Keratinocyte (primary cell): ENCODE results near the gene SH3RF2. TPM values are rescaled to one million over a fixed set of nuclear protein-coding genes. Genes with fewer than 3 reads are reported as not detected.
"Not testable (repeated sequence)": the region's sequence is repeated elsewhere in the genome, so short reads cannot be mapped to it uniquely, and the experiment has no call there.

Experiments
- DNase-seq: peaks from one replicate; pipeline ENCODE4 v3.0.0-alpha.2; 2011; ENCODE audit warnings: low read depth, missing footprints, low spot score
- FAIRE-seq: peaks from 2 replicates; lab custom pipeline; 2011; peaks lifted over from hg19 to GRCh38; lab: Jason Lieb, UNC
- H2AFZ ChIP-seq: 2 replicates; pipeline ENCODE4 v1.6.0; 2012; ENCODE audit warnings: low read length, control low read depth, inconsistent platforms; ENCODE audit not compliant: control insufficient read depth
- H3K27ac ChIP-seq: 2 replicates; pipeline ENCODE4 v1.5.1; 2011; ENCODE audit warnings: low read length; ENCODE audit not compliant: control insufficient read depth, insufficient read depth
- H3K27me3 ChIP-seq: 3 replicates; pipeline ENCODE4 v1.6.0; 2011; ENCODE audit warnings: low read length; ENCODE audit not compliant: control insufficient read depth, insufficient read depth; ENCODE audit errors: extremely low read depth
- H3K36me3 ChIP-seq, 2 experiments: 2 replicates in 1 of 2; 3 replicates in 1 of 2; pipeline ENCODE4 v1.5.1; 2011; ENCODE audit warnings: low read length in 2 of 2, mild to moderate bottlenecking in 1 of 2; ENCODE audit not compliant: control insufficient read depth in 2 of 2, insufficient read depth in 2 of 2; ENCODE audit errors: extremely low read depth in 1 of 2
- H3K4me1 ChIP-seq: 3 replicates; pipeline ENCODE4 v1.5.1; 2011; ENCODE audit warnings: low read length; ENCODE audit not compliant: control insufficient read depth, insufficient read depth; ENCODE audit errors: extremely low read depth
- H3K4me2 ChIP-seq: 3 replicates; pipeline ENCODE4 v1.6.0; 2011; ENCODE audit warnings: low read depth, low read length; ENCODE audit not compliant: control insufficient read depth, insufficient read depth; ENCODE audit errors: extremely low read depth
- H3K4me3 ChIP-seq, 3 experiments: fragments of 200-600 bp in 1 of 3; sonication (generic) in 1 of 3; 2 replicates in 2 of 3; 3 replicates in 1 of 3; pipeline ENCODE4 v1.5.1; 2011 to 2016; ENCODE audit warnings: low read length in 3 of 3, mild to moderate bottlenecking in 3 of 3, control low read depth in 2 of 3, inconsistent platforms in 1 of 3, low read depth in 1 of 3, mixed read lengths in 1 of 3, mixed run types in 1 of 3, moderate library complexity in 1 of 3; ENCODE audit not compliant: control insufficient read depth in 2 of 3, insufficient read depth in 2 of 3; ENCODE audit errors: extremely low read depth in 1 of 3
- H3K79me2 ChIP-seq: 2 replicates; pipeline ENCODE4 v1.6.0; 2012; ENCODE audit warnings: low read length; ENCODE audit not compliant: control insufficient read depth, insufficient read depth
- H3K9ac ChIP-seq: 3 replicates; pipeline ENCODE4 v1.6.0; 2011; ENCODE audit warnings: low read length; ENCODE audit not compliant: control insufficient read depth, insufficient read depth; ENCODE audit errors: extremely low read depth
- H3K9me1 ChIP-seq: 3 replicates; pipeline ENCODE4 v1.6.0; 2011; ENCODE audit warnings: low read length; ENCODE audit not compliant: control insufficient read depth, insufficient read depth; ENCODE audit errors: extremely low read depth
- H3K9me3 ChIP-seq: 2 replicates; pipeline ENCODE4 v1.5.1; 2012; ENCODE audit warnings: low read depth, low read length; ENCODE audit not compliant: control insufficient read depth
- H4K20me1 ChIP-seq: 3 replicates; pipeline ENCODE4 v1.6.0; 2011; ENCODE audit warnings: low read length; ENCODE audit not compliant: control insufficient read depth, insufficient read depth; ENCODE audit errors: extremely low read depth
- EZH2 ChIP-seq: IDR thresholded peaks from one replicate; pipeline ENCODE4 v1.6.1; 2012; ENCODE audit warnings: inconsistent platforms, mild to moderate bottlenecking, low read length, moderate library complexity
- dilution Hi-C: fragments of 300-500 bp; cut with MboI; formaldehyde crosslinking; loops from one replicate; pipeline ENCODE4 v1.7.0; 2020; ENCODE audit warnings: low sequenced_read_pairs; ENCODE audit not compliant: extremely low pct_ligation_motif_present
- polyA plus RNA-seq, 5 experiments: library from polyadenylated mRNA; depleted of rRNA in 3 of 5; stranded (reverse) in 3 of 5; stranded (forward) in 1 of 5; unstranded in 1 of 5; fragments of >200 nt; gene quantifications; 1 replicate in 1 of 5; 2 replicates in 3 of 5; 3 replicates in 1 of 5; pipeline versions ENCODE4 v1.2.1 to v1.2.3, GENCODE V29; 2011 to 2012; ENCODE audit warnings: missing spikeins in 2 of 5, low read depth in 1 of 5, low replicate concordance in 1 of 5
- TF ChIP-seq, protein P1 (sequence below), 3 experiments: IDR thresholded peaks in 1 of 3; conservative IDR thresholded peaks in 1 of 3; optimal IDR thresholded peaks in 1 of 3; 2 replicates in 2 of 3; 3 replicates in 1 of 3; pipeline versions ENCODE3 to v1.5.1; 2011; ENCODE audit warnings: low read length in 3 of 3, mild to moderate bottlenecking in 3 of 3, moderate library complexity in 2 of 3, control low read depth in 1 of 3, inconsistent platforms in 1 of 3; ENCODE audit not compliant: insufficient read depth in 2 of 3; ENCODE audit errors: extremely low read depth in 1 of 3

The SH3RF2 gene
- polyA plus RNA-seq, 1 donor (not counting 4 experiments of a cell fraction or from before 2014, with no cell fraction given), result 43.7 TPM

DNA sequence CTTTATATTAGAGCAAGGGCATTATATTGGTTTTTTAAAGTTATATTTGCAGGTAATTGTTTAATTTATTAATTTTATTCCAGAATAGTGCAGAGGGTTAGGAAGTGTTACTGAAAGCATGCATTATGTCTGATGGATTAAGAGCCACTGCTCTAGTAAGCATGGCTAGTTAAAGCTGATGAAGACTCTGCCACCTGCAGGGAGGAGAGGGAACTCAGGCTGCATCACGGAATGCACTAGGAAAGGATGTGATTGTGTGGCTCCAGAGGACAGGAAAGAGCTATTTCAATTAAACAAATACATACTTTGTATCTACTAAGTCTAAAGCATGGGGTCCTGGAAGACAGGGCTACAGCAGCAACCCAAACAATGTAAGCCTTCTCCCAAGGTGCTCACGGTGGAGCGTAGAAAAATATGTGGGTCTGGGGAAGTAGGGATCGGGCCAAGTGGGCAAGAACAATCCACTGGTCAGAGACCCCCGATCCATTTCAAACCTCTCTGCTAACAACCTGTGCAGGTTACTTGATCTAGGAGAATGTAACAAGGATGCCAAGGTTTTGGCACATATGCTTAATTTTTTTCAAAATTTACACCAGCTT, 48.3 kb upstream of the SH3RF2 start:
- Histone ChIP-seq H3K79me2 (no peaks in the 10 kb centered on the region), H3K27me3 (no peaks in the 10 kb centered on the region), H3K4me3 (no peak overlapping the region), H3K4me2 (no peak overlapping the region), H3K9me3 (no peaks in the 10 kb centered on the region), H3K9ac (no peak overlapping the region), H4K20me1 (no peaks in the 10 kb centered on the region), H3K36me3 (no peaks in the 10 kb centered on the region), H2AFZ (no peak overlapping the region), H3K4me1 (no peaks in the 10 kb centered on the region), H3K9me1 (no peaks in the 10 kb centered on the region), H3K27ac (no peak overlapping the region)
- no peak for TF ChIP-seq EZH2
- TF ChIP-seq, protein P1, sequence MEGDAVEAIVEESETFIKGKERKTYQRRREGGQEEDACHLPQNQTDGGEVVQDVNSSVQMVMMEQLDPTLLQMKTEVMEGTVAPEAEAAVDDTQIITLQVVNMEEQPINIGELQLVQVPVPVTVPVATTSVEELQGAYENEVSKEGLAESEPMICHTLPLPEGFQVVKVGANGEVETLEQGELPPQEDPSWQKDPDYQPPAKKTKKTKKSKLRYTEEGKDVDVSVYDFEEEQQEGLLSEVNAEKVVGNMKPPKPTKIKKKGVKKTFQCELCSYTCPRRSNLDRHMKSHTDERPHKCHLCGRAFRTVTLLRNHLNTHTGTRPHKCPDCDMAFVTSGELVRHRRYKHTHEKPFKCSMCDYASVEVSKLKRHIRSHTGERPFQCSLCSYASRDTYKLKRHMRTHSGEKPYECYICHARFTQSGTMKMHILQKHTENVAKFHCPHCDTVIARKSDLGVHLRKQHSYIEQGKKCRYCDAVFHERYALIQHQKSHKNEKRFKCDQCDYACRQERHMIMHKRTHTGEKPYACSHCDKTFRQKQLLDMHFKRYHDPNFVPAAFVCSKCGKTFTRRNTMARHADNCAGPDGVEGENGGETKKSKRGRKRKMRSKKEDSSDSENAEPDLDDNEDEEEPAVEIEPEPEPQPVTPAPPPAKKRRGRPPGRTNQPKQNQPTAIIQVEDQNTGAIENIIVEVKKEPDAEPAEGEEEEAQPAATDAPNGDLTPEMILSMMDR (optimal IDR thresholded peaks at IDR 0.05 in 1 of 3, IDR thresholded peaks at IDR 0.05 in 1 of 3, conservative IDR thresholded peaks at IDR 0.05 in 1 of 3; ENCODE audit: extremely low read depth in 1 of 3, insufficient read depth in 2 of 3, low read length in 3 of 3), result peak; percentile 79 to 95 (median 89)
- dilution Hi-C loops, result no loop called here
- DNase-seq, result peak; percentile 9
- FAIRE-seq, result peak; percentile 97

DNA sequence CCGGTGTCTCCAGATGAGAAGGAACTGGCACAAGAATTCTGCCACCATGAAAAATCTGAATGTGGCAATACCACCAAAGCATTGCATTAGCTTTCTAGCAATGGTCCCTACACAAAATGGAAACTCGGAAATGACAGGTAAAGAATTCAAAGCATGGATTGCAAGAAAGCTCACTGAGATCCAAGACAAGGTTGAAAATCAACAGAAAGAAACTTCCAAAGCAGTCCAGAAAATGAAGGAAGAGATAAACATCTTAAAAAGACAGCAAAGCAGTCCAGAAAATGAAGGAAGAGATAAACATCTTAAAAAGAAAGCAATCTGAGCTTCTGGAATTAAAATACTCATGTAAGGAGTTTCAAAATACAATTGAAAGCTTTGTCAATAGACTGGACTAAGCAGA, 46.8 kb upstream of the SH3RF2 start:
- no peak overlapping the region for H2AFZ ChIP-seq

DNA sequence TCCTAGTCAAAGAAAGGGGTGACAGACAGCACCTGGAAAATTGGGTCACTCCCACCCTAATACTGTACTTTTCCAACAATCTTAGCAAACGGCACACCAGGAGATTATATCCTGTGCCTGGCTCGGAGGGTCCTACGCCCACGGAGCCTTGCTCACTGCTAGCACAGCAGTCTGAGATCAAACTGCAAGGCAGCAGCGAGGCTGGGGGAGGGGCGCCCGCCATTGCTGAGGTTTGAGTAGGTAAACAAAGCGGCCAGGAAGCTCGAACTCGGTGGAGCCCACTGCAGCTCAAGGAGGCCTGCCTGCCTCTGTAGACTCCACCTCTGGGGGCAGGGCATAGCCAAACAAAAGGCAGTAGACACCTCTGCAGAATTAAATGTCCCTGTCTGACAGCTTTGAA, 45.0 kb upstream of the SH3RF2 start:
- H3K9me3 ChIP-seq, H4K20me1 ChIP-seq, H3K4me1 ChIP-seq, H3K4me3 ChIP-seq, H3K27ac ChIP-seq, FAIRE-seq, H3K27me3 ChIP-seq, H3K9me1 ChIP-seq, H3K79me2 ChIP-seq, DNase-seq, H2AFZ ChIP-seq, dilution Hi-C loops, H3K36me3 ChIP-seq, H3K9ac ChIP-seq, H3K4me2 ChIP-seq: not testable (repeated sequence)

More for the DNA sequence above, 46.8 kb upstream of the SH3RF2 start:
- dilution Hi-C loops, result no loop called here
- H3K27me3 ChIP-seq, result no peaks in the 10 kb centered on the region
- no peak overlapping the region for H3K4me2 ChIP-seq
- no peak for DNase-seq
- no peak overlapping the region for H3K4me3 ChIP-seq
- no peak for FAIRE-seq
- TF ChIP-seq, protein P1 (optimal IDR thresholded peaks at IDR 0.05 in 1 of 3, IDR thresholded peaks at IDR 0.05 in 1 of 3, conservative IDR thresholded peaks at IDR 0.05 in 1 of 3; ENCODE audit: extremely low read depth in 1 of 3, insufficient read depth in 2 of 3, low read length in 3 of 3), result no peak
- no peak for TF ChIP-seq EZH2
- no peaks in the 10 kb centered on the region for H3K79me2 ChIP-seq
- no peaks in the 10 kb centered on the region for H3K4me1 ChIP-seq
- no peak overlapping the region for H3K27ac ChIP-seq
- no peak overlapping the region for H3K9ac ChIP-seq
- H4K20me1 ChIP-seq, result no peaks in the 10 kb centered on the region
- no peaks in the 10 kb centered on the region for H3K9me1 ChIP-seq
- H3K9me3 ChIP-seq, result no peaks in the 10 kb centered on the region
- H3K36me3 ChIP-seq, result no peaks in the 10 kb centered on the region
